Measurements from ENCODE around the gene NEU4. TPM values are rescaled to one million over a fixed set of nuclear protein-coding genes. Genes with fewer than 3 reads are reported as not detected.
A peak's percentile ranks its signal among the peaks of the same experiment; 100 is the strongest.

Gene NEU4
- total RNA-seq (2011; cell fraction: chromatin; rRNA removed; ENCODE audit: low replicate concordance), result 1.3 TPM in 1 of 2 replicates, not detected in the other
- 0.50 and 0.66 TPM in 2 replicates for total RNA-seq (2011; cell fraction: nucleolus; rRNA removed)
- total RNA-seq (2011; cell fraction: nucleoplasm; rRNA removed), result 0.29 and 1.1 TPM in 2 replicates
- total RNA-seq (2014; rRNA removed) (not detected in 2 replicates), total RNA-seq (2014; rRNA removed; fragmentation: Illumina TruSeq; extraction: Trizol) (not detected in 2 replicates), total RNA-seq (2015; rRNA removed; fragmentation: Illumina TruSeq; extraction: Trizol) (not detected in 2 replicates), total RNA-seq (2021) (0.38 and 0.40 TPM in 2 replicates), polyA plus RNA-seq (2011; rRNA removed) (0.12 TPM in 1 of 2 replicates, not detected in the other), polyA plus RNA-seq (2014; fragmentation: Illumina TruSeq; extraction: Trizol) (not detected in 2 replicates), polyA plus RNA-seq (2014; fragmentation: Nextera tagmentation; extraction: Ambion mirVana) (not detected), polyA plus RNA-seq (2014; rRNA removed) (0.01 TPM in 1 of 2 replicates, not detected in the other), polyA minus RNA-seq (2011; rRNA and poly(A)+ RNA removed) (not detected in 2 replicates), Bru-seq, nascent RNA (percentile 16 among the genes with signal in this experiment), BruChase-seq, experiment 1, labeled RNA remaining after a 2-hour chase (percentile 23 among the genes with signal in this experiment), BruChase-seq, experiment 2, labeled RNA remaining after a 6-hour chase (percentile 28 among the genes with signal in this experiment)
- 0.12 and 0.21 TPM in 2 replicates for polyA plus RNA-seq (2011; cell fraction: cytosol; rRNA removed)
- 0.14 and 0.65 TPM in 2 replicates for polyA plus RNA-seq (2011; cell fraction: nucleus; rRNA removed)
- 0.55 and 1.1 TPM in 2 replicates for polyA plus RNA-seq (2012)
- polyA minus RNA-seq (2011; cell fraction: cytosol; rRNA and poly(A)+ RNA removed), result not detected in 2 replicates
- polyA minus RNA-seq (2011; cell fraction: nucleus; rRNA and poly(A)+ RNA removed), result 0.27 TPM in 1 of 2 replicates, not detected in the other
- long read RNA-seq, experiment 1, result 0 reads
- long read RNA-seq, experiment 2, result 0 reads
- long read RNA-seq, experiment 3, result 0 reads

- intact Hi-C loops (cut with micrococcal nuclease), result no loop called here
- TF ChIP-seq ZBTB12 (CRISPR knock-in tag; IDR thresholded peaks at IDR 0.05) (no peak), CAMTA2 (CRISPR knock-in tag; conservative IDR thresholded peaks at IDR 0.05) (no peak), FOXK1 (CRISPR knock-in tag; IDR thresholded peaks at IDR 0.05; ENCODE audit: borderline replicate concordance) (no peak), MAX (CRISPR knock-in tag; IDR thresholded peaks at IDR 0.05) (0 out of 2 replicates have a peak, but pooled peaks have one; percentile 19), KLF6 (CRISPR knock-in tag; IDR thresholded peaks at IDR 0.05; ENCODE audit: borderline replicate concordance) (no peak), PHB2 (IDR thresholded peaks at IDR 0.05; ENCODE audit: low read depth) (no peak), USF1 (CRISPR knock-in tag; IDR thresholded peaks at IDR 0.05) (peak; percentile 11; the same call in 1 of the 2 replicates), ZNF143 (CRISPR knock-in tag; IDR thresholded peaks at IDR 0.05) (no peak), ZFX (CRISPR knock-in tag; IDR thresholded peaks at IDR 0.05) (0 out of 2 replicates have a peak, but pooled peaks have one; percentile 19), ZNF197 (CRISPR knock-in tag; IDR thresholded peaks at IDR 0.05; ENCODE audit: low read depth) (no peak)
- TF ChIP-seq, protein P1, sequence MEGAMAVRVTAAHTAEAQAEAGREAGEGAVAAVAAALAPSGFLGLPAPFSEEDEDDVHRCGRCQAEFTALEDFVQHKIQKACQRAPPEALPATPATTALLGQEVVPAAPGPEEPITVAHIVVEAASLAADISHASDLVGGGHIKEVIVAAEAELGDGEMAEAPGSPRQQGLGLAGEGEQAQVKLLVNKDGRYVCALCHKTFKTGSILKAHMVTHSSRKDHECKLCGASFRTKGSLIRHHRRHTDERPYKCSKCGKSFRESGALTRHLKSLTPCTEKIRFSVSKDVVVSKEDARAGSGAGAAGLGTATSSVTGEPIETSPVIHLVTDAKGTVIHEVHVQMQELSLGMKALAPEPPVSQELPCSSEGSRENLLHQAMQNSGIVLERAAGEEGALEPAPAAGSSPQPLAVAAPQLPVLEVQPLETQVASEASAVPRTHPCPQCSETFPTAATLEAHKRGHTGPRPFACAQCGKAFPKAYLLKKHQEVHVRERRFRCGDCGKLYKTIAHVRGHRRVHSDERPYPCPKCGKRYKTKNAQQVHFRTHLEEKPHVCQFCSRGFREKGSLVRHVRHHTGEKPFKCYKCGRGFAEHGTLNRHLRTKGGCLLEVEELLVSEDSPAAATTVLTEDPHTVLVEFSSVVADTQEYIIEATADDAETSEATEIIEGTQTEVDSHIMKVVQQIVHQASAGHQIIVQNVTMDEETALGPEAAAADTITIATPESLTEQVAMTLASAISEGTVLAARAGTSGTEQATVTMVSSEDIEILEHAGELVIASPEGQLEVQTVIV (CRISPR knock-in tag; IDR thresholded peaks at IDR 0.05; ENCODE audit: borderline replicate concordance), result no peak
Observed at GRCh38 chr2:241808721-241809382, at the start of gene NEU4. Gene NEU4, plus strand, starts transcription at chr2:241809193. Its CDS starts 5,292 bp downstream, at chr2:241814485.

More at GRCh38 chr2:241808721-241809382, at the start of gene NEU4:
- Histone ChIP-seq H3K79me2 (ENCODE audit: control insufficient read depth, insufficient read depth, low read length) (no peaks in the 10 kb centered on the region; the same call in 2 of the 3 replicates), H2AFZ (ENCODE audit: low read depth, low read length) (no peak within 1 kb of the TSS), H3K36me3 (ENCODE audit: control insufficient read depth, insufficient read depth, low read length) (no peaks in the 10 kb centered on the region), H3K9me1 (ENCODE audit: control insufficient read depth, insufficient read depth, low read length) (no peaks in the 10 kb centered on the region), H3K9me3 (replicated peaks; ENCODE audit: control insufficient read depth, insufficient read depth, low read depth, low read length) (no peaks in the 10 kb centered on the region), H3K4me1 (replicated peaks in 1 of 2; ENCODE audit: control insufficient read depth in 2 of 2, insufficient read depth in 2 of 2, low read length in 2 of 2) (peaks cover 12 to 51% of the 10 kb centered on the region in 2 experiments), H3K4me3 (no peak within 1 kb of the TSS), H3K4me2 (ENCODE audit: insufficient read depth, low read length) (no peak within 1 kb of the TSS), H3K27ac (ENCODE audit: extremely low read depth, low read depth, low read length) (peak within 1 kb of the TSS; percentile 35; the same call in 1 of the 3 replicates), H4K20me1 (replicated peaks; ENCODE audit: control insufficient read depth, insufficient read depth, low read length) (no peaks in the 10 kb centered on the region), H3K9ac (ENCODE audit: insufficient read depth in 1 of 2, low read depth in 2 of 2, low read length in 2 of 2) (peak within 1 kb of the TSS in 1 of 2 experiments; percentile 35; a peak in 1 of 4 replicates), H3K27me3 (ENCODE audit: control insufficient read depth in 2 of 2, insufficient read depth in 2 of 2, low read length in 2 of 2) (no peaks in the 10 kb centered on the region)
- peak in 1 of 4 experiments; percentile 2 for DNase-seq (ENCODE audit: extremely low read depth in 1 of 4, low spot score in 3 of 4)
- CTCF ChIA-PET (ENCODE audit: low intra/inter-chr PET ratio), result no interaction called here
- POLR2A ChIA-PET, result interaction anchor here (0.6 to 0.7 kb wide), 2 partner anchors 44 to 149 kb away, joined by 3 read pairs; no protein-coding TSS in a partner anchor
- BruUV-seq (replicated peaks), result no TSS peak
- 65% methylated on average over 7 of the region's 31 CpGs for WGBS (ENCODE audit: insufficient coverage, low coverage, missing lambda C conversion rate)
- in situ Hi-C loops (cut with MboI), result no loop called here
- ATAC-seq, result no peak
- FAIRE-seq, result no peak

All from K562 (cell line).